Body of pancreas (tissue), 4 donors: ENCODE data around the gene CCL23. TPM values are rescaled to one million over a fixed set of nuclear protein-coding genes. Genes with fewer than 3 reads are reported as not detected.
A peak's percentile ranks its signal among the peaks of the same experiment; 100 is the strongest.

Experiments
- ATAC-seq: fragments of 150-250 bp; one replicate; pipeline ENCODE4 v1.9.1; 2016
- DNase-seq, 4 donors: peaks; one replicate each; pipeline ENCODE4 v3.0.0-alpha.2; 2019
- H3K27ac ChIP-seq, 4 donors: fragments of 200-600 bp; sonication (generic); 1 replicate in 3 of 4; 2 replicates in 1 of 4; pipeline versions ENCODE4 v1.5.1 to v1.6.1; 2016 to 2019; ENCODE audit warnings: mild to moderate bottlenecking in 1 of 4, mixed read lengths in 1 of 4, moderate library complexity in 1 of 4
- H3K27me3 ChIP-seq, 2 donors: fragments of 200-600 bp; sonication (generic); one replicate each; pipeline ENCODE4 v1.6.0; 2016; ENCODE audit warnings: mild to moderate bottlenecking in 1 of 2
- H3K36me3 ChIP-seq, 2 donors: fragments of 200-600 bp; sonication (generic); replicated peaks in 1 of 2; 2 replicates each; pipeline ENCODE4 v1.5.1; 2016; ENCODE audit warnings: low read depth in 2 of 2; ENCODE audit not compliant: insufficient read depth in 1 of 2
- H3K4me1 ChIP-seq: fragments of 200-600 bp; sonication (generic); one replicate; pipeline ENCODE4 v1.6.0; 2016
- H3K4me3 ChIP-seq, 2 donors: fragments of 200-600 bp; sonication (generic); 1 replicate in 1 of 2; 2 replicates in 1 of 2; pipeline ENCODE4 v1.5.1; 2016 to 2019
- H3K9me3 ChIP-seq, 3 donors: fragments of 200-600 bp; sonication (generic); 1 replicate in 2 of 3; 2 replicates in 1 of 3; pipeline ENCODE4 v1.5.1; 2016
- CTCF ChIP-seq, 7 experiments: fragments of 450-650 bp in 4 of 7; fragments of 200-600 bp in 3 of 7; sonication (generic) in 3 of 7; IDR thresholded peaks; one replicate each; pipeline ENCODE4 v1.5.1; 2016 to 2019; ENCODE audit warnings: antibody characterized with exemption in 7 of 7
- POLR2A ChIP-seq, 3 donors: fragments of 450-650 bp; IDR thresholded peaks; one replicate each; pipeline ENCODE4 v1.6.1; 2016; ENCODE audit warnings: antibody characterized with exemption in 3 of 3, mild to moderate bottlenecking in 2 of 3
- WGBS, 2 donors: methylation state at CpG; one replicate each; pipeline ENCODE4 v1.1.5; 2017; 5-methylcytosine and 5-hydroxymethylcytosine counted together
- intact Hi-C: fragments of 100-400 bp; cut with DNase I; formaldehyde crosslinking; loops from one replicate; pipeline ENCODE4 v1.15.1; 2023
- total RNA-seq, 2 donors: library from RNA; depleted of rRNA; stranded (reverse); fragments of >200 nt; gene quantifications; one replicate each; pipeline ENCODE4 v1.1.0, GENCODE V29; 2016

Gene CCL23
- 1 to 10 TPM in 1 of 2 donors, not detected in 1; 2.6 TPM for total RNA-seq

GRCh38 chr17:36017799-36018198 lies at the start of gene CCL23:
CCL23 (minus strand) TSS chr17:36017972; CDS start chr17:36017897, 75 bp downstream.
- no peak within 1 kb of the TSS for H3K27ac ChIP-seq
- H3K36me3 ChIP-seq: no peaks in the 10 kb centered on the region
- DNase-seq: peak in 1 of 4 donors; percentile 2
- H3K9me3 ChIP-seq: no peaks in the 10 kb centered on the region
- intact Hi-C loops: no loop called here
- H3K4me1 ChIP-seq: no peaks in the 10 kb centered on the region
- H3K4me3 ChIP-seq: no peak within 1 kb of the TSS
- no peaks in the 10 kb centered on the region for H3K27me3 ChIP-seq
- WGBS, 2 donors: 35 to 51% methylated on average over 6 of the region's 6 CpGs
- ATAC-seq: no peak
- no peak for TF ChIP-seq CTCF (IDR thresholded peaks at IDR 0.05)
- no peak for TF ChIP-seq POLR2A (IDR thresholded peaks at IDR 0.05)

- ATAC-seq: peak; percentile 15
- Histone ChIP-seq H3K27ac (no peak overlapping the region), H3K36me3 (no peaks in the 10 kb centered on the region), H3K4me3 (no peak overlapping the region), H3K27me3 (no peaks in the 10 kb centered on the region), H3K9me3 (no peaks in the 10 kb centered on the region), H3K4me1 (no peaks in the 10 kb centered on the region)
- TF ChIP-seq CTCF (IDR thresholded peaks at IDR 0.05) (no peak), POLR2A (IDR thresholded peaks at IDR 0.05) (no peak)
- WGBS, 2 donors: 69 to 73% methylated on average over 6 of the region's 6 CpGs
- peak in 1 of 4 donors; percentile 22 for DNase-seq
- intact Hi-C loops: loop anchor here (10.0 kb wide), 1 partner anchor 92 kb away; no protein-coding TSS in a partner anchor
These were observed 48.7 kb upstream of the CCL23 start for GRCh38 chr17:36066365-36066985.

DNA sequence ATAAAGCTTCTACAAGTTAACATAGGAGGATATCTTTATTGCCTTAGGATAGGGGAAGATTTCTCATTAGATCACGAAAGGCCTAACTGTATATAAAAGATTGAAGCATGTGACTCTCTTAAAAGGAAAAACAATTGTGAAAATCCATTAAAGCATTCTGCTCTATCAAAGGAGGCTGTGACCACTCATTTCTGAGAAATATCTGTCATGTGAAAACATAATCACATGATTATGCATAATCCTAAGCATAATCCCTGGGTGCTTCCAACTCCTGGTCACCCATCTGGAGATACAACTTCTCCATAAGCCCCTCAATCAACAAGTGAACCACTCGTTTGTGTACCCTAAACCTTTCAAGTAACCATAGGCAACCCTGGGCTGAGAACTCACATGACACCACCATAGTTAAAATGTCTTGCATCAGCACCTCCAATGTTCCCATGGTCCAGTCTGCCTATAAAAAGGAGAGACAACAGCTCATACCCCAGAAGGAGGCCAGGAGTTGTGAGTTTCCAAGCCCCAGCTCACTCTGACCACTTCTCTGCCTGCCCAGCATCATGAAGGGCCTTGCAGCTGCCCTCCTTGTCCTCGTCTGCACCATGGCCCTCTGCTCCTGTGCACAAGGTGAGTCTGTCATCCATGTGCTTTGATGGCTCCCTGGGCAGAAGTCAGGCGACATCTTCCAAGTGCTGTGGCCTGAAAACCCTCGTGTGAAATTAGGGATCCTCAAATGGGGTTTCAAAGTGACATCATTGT lies 46.2 kb upstream of the CCL23 start, which contains the start of gene CCL18:
CCL18 (plus strand) TSS at position 487 of the 756 bp plus-strand sequence; CDS start at position 558, 71 bp downstream.
- Histone ChIP-seq H3K27ac (no peak within 1 kb of the TSS), H3K27me3 (no peaks in the 10 kb centered on the region), H3K4me3 (no peak within 1 kb of the TSS), H3K9me3 (no peaks in the 10 kb centered on the region), H3K36me3 (no peaks in the 10 kb centered on the region), H3K4me1 (no peaks in the 10 kb centered on the region)
- no peak for TF ChIP-seq POLR2A (IDR thresholded peaks at IDR 0.05)
- intact Hi-C loops: loop anchor here (10.0 kb wide), 1 partner anchor 89 kb away; no protein-coding TSS in a partner anchor
- WGBS, 2 donors: 55 to 62% methylated on average over 2 to 5 of the region's 5 CpGs
- DNase-seq (no peak), ATAC-seq (no peak)

GRCh38 chr17:36060816-36061215 lies 43.0 kb upstream of the CCL23 start:
- H3K27me3 ChIP-seq: no peaks in the 10 kb centered on the region
- 64 to 86% methylated on average over 2 of the region's 2 CpGs for WGBS, 2 donors
- no peak for TF ChIP-seq POLR2A (IDR thresholded peaks at IDR 0.05)
- no peak for TF ChIP-seq CTCF (IDR thresholded peaks at IDR 0.05)
- no peak overlapping the region for H3K27ac ChIP-seq
- no peak overlapping the region for H3K4me3 ChIP-seq
- intact Hi-C loops: loop anchor here (10.0 kb wide), 1 partner anchor 86 kb away; no protein-coding TSS in a partner anchor
- DNase-seq (no peak), ATAC-seq (no peak)
- H3K9me3 ChIP-seq: no peaks in the 10 kb centered on the region
- H3K4me1 ChIP-seq: no peaks in the 10 kb centered on the region
- no peaks in the 10 kb centered on the region for H3K36me3 ChIP-seq

DNA sequence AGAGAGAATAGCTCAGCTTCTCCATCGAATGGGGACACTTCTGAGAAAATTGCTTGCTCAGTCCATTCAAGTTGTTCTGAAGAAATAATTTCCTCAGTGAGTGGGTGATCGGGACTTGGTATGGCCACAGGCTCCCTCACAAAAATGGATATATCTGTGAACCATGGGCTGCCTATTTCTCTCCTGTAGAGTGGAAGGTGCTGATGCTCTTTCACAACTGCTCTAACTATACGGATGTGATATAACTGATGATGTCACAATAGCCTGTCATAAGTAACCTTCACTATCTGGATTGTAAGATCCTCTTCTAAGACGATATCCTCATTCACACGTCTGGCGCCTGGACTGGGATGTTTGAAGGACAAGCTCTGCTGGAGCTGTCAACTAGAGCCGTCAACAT lies 41.6 kb upstream of the CCL23 start:
- WGBS, 2 donors: 67 to 71% methylated on average over 3 to 7 of the region's 7 CpGs
- ATAC-seq: no peak
- TF ChIP-seq CTCF (IDR thresholded peaks at IDR 0.05) (no peak), POLR2A (IDR thresholded peaks at IDR 0.05) (no peak)
- no peaks in the 10 kb centered on the region for H3K36me3 ChIP-seq
- no peaks in the 10 kb centered on the region for H3K4me1 ChIP-seq
- no peak overlapping the region for H3K27ac ChIP-seq
- no peaks in the 10 kb centered on the region for H3K9me3 ChIP-seq
- no peak for DNase-seq
- H3K27me3 ChIP-seq: no peaks in the 10 kb centered on the region
- intact Hi-C loops: no loop called here
- no peak overlapping the region for H3K4me3 ChIP-seq
